ENCODE data around the gene FLYWCH1.

GRCh38 chr16:2896480-2897010 is 15.2 kb upstream of the FLYWCH1 start:
- no peak for TF ChIP-seq MYC (IDR thresholded peaks at IDR 0.05; ENCODE audit: low read depth, low read length)
- no peak for TF ChIP-seq CTCF (IDR thresholded peaks at IDR 0.05; ENCODE audit: extremely low read depth in 1 of 2, insufficient read depth in 1 of 2, low read depth in 1 of 2, low read length in 2 of 2)
- no peak for TF ChIP-seq JUN (IDR thresholded peaks at IDR 0.05; ENCODE audit: borderline replicate concordance, insufficient read depth, insufficient read length, low read depth)
- no peak for TF ChIP-seq EZH2 (IDR thresholded peaks at IDR 0.05; ENCODE audit: borderline replicate concordance, low read depth, low read length, severe bottlenecking)

Measured in endothelial cell of umbilical vein (primary cell).